Measurements from ENCODE around the gene UBR3.

- TF ChIP-seq CTCF (IDR thresholded peaks at IDR 0.05) (no peak), MAZ (IDR thresholded peaks at IDR 0.05; ENCODE audit: borderline replicate concordance, low read depth, low read length) (no peak)
Measured at GRCh38 chr2:169906731-169907130, 79.5 kb downstream of the UBR3 start.
